ENCODE measurements around the gene DNAJC6. TPM values are rescaled to one million over a fixed set of nuclear protein-coding genes. Genes with fewer than 3 reads are reported as not detected.
"Not testable (repeated sequence)": the region's sequence is repeated elsewhere in the genome, so short reads cannot be mapped to it uniquely, and the experiment has no call there.

Gene DNAJC6
- total and polyA plus RNA-seq, 8 donors = 0.46 to 4.3 (median 1.9) TPM

DNA sequence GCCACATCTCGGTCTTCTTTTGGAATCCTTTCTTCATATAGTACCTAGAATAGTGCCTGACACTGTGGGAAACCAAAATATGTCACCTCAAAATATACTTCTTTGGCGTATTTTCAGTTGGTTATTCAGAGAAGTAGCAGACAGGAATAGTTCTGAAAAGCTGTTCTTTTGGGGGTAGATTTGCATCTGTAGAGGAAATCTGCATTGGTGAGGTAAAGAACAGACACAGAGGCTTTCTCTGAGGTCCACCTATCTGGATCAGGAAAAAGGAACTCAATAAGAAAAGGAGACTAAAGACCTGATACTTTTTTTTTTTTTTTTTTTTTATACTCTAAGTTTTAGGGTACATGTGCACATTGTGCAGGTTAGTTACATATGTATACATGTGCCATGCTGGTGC is 134.3 kb downstream of the DNAJC6 start:
- WGBS, 2 donors = 82 to 96% methylated on average over 2 of the region's 2 CpGs
- H3K4me1 ChIP-seq = no peaks in the 10 kb centered on the region
- TF ChIP-seq, protein P1, sequence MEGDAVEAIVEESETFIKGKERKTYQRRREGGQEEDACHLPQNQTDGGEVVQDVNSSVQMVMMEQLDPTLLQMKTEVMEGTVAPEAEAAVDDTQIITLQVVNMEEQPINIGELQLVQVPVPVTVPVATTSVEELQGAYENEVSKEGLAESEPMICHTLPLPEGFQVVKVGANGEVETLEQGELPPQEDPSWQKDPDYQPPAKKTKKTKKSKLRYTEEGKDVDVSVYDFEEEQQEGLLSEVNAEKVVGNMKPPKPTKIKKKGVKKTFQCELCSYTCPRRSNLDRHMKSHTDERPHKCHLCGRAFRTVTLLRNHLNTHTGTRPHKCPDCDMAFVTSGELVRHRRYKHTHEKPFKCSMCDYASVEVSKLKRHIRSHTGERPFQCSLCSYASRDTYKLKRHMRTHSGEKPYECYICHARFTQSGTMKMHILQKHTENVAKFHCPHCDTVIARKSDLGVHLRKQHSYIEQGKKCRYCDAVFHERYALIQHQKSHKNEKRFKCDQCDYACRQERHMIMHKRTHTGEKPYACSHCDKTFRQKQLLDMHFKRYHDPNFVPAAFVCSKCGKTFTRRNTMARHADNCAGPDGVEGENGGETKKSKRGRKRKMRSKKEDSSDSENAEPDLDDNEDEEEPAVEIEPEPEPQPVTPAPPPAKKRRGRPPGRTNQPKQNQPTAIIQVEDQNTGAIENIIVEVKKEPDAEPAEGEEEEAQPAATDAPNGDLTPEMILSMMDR (IDR thresholded peaks at IDR 0.05) = no peak
- H3K9me3 ChIP-seq = no peaks in the 10 kb centered on the region
- no peaks in the 10 kb centered on the region for H3K27me3 ChIP-seq
- H3K4me3 ChIP-seq = no peak overlapping the region
- DNase-seq (no peak), FAIRE-seq (no peak), ATAC-seq (no peak)
- no peak overlapping the region for H3K27ac ChIP-seq
- no peaks in the 10 kb centered on the region for H3K36me3 ChIP-seq
- intact Hi-C loops (cut with DNase I) = no loop called here

GRCh38 chr1:65444128-65444640 is 134.8 kb downstream of the DNAJC6 start:
- Histone ChIP-seq H3K4me3 (no peak overlapping the region), H3K27me3 (no peaks in the 10 kb centered on the region), H3K27ac (no peak overlapping the region), H3K9me3 (no peaks in the 10 kb centered on the region), H3K36me3 (no peaks in the 10 kb centered on the region), H3K4me1 (no peaks in the 10 kb centered on the region)
- ATAC-seq (no peak), DNase-seq (no peak), FAIRE-seq (no peak)
- intact Hi-C loops (cut with DNase I) = no loop called here
- TF ChIP-seq, protein P1 (IDR thresholded peaks at IDR 0.05) = no peak
- 55 to 64% methylated on average over 4 to 5 of the region's 5 CpGs for WGBS, 2 donors

- Histone ChIP-seq H3K4me3 (no peak overlapping the region), H3K4me1 (no peaks in the 10 kb centered on the region), H3K36me3 (no peaks in the 10 kb centered on the region), H3K9me3 (no peaks in the 10 kb centered on the region), H3K27me3 (no peaks in the 10 kb centered on the region), H3K27ac (no peak overlapping the region)
- no peak for ATAC-seq
- TF ChIP-seq, protein P1 (IDR thresholded peaks at IDR 0.05) = no peak
- intact Hi-C loops (cut with DNase I) = no loop called here
- no peak for FAIRE-seq
- 98 to 99% methylated on average over 1 of the region's 1 CpG for WGBS, 2 donors
- no peak for DNase-seq
These were observed 136.5 kb downstream of the DNAJC6 start for GRCh38 chr1:65445837-65446236.

DNA sequence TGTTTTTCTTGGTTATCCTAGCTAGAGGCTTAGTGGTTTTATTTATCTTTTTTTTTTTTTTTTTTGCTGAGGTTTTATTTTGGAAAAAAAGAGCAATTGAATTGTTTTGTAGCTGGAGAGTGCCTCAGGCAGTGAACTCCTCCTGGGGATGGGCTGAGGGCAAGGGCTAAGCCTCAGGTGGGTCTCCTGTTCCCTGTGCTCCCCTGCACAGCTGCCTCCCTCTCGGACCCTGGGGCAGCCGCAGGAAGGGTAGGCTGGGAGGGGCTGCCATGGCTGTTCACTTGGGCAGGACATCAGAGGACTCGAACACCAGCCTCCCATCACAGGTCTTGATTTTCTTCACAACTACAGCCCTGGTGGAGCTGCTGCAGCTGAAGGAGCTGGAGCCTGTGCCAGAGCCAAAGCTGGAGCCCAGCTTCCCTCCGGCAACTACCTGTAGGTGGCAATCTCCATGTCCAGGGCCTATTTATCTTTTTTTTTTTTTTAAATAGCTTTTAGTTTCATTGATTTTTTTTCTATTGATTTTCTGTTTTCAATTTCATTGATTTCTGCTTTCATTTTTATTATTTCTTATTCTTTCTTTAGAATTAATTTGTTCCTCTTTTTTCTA is 140.0 kb downstream of the DNAJC6 start:
- FAIRE-seq = no peak
- H3K36me3 ChIP-seq = no peaks in the 10 kb centered on the region

DNA sequence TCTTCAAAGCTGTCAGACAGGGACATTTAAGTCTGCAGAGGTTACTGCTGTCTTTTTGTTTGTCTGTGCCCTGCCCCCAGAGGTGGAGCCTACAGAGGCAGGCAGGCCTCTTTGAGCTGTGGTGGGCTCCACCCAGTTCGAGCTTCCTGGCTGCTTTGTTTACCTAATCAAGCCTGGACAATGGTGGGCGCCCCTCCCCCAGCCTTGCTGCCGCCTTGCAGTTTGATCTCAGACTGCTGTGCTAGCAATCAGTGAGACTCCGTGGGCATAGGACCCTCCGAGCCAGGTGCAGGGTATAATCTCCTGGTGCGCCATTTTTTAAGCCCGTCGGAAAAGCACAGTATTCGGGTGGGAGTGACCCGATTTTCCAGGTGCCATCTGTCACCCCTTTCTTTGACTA is 146.3 kb downstream of the DNAJC6 start:
- intact Hi-C loops (cut with DNase I); FAIRE-seq; DNase-seq; H3K36me3 ChIP-seq; H3K9me3 ChIP-seq; H3K27me3 ChIP-seq; ATAC-seq; H3K4me3 ChIP-seq; H3K27ac ChIP-seq; H3K4me1 ChIP-seq: not testable (repeated sequence)
- 77 to 81% methylated on average over 9 to 10 of the region's 10 CpGs for WGBS, 2 donors

More for the DNA sequence above, 140.0 kb downstream of the DNAJC6 start:
- intact Hi-C loops (cut with DNase I) = no loop called here
- ATAC-seq (peak in 3 of 4 donors; percentile 45 to 71 (median 56)), DNase-seq (peak in 4 of 6 donors; percentile 21 to 46 (median 32))
- no peak overlapping the region for H3K27ac ChIP-seq
- no peak overlapping the region for H3K4me3 ChIP-seq
- H3K4me1 ChIP-seq = no peaks in the 10 kb centered on the region
- H3K27me3 ChIP-seq = no peaks in the 10 kb centered on the region
- TF ChIP-seq, protein P1 (IDR thresholded peaks at IDR 0.05) = peak in 1 of 4 donors; percentile 11
- 65 to 76% methylated on average over 4 of the region's 4 CpGs for WGBS, 2 donors
- no peaks in the 10 kb centered on the region for H3K9me3 ChIP-seq

Measured in pancreas (tissue), 10 donors.